ENCODE measurements around the gene TBX3.

The TBX3 gene

GRCh38 chr12:114678028-114678427, 5.9 kb downstream of the TBX3 start:
- TF ChIP-seq, protein P1, sequence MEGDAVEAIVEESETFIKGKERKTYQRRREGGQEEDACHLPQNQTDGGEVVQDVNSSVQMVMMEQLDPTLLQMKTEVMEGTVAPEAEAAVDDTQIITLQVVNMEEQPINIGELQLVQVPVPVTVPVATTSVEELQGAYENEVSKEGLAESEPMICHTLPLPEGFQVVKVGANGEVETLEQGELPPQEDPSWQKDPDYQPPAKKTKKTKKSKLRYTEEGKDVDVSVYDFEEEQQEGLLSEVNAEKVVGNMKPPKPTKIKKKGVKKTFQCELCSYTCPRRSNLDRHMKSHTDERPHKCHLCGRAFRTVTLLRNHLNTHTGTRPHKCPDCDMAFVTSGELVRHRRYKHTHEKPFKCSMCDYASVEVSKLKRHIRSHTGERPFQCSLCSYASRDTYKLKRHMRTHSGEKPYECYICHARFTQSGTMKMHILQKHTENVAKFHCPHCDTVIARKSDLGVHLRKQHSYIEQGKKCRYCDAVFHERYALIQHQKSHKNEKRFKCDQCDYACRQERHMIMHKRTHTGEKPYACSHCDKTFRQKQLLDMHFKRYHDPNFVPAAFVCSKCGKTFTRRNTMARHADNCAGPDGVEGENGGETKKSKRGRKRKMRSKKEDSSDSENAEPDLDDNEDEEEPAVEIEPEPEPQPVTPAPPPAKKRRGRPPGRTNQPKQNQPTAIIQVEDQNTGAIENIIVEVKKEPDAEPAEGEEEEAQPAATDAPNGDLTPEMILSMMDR (conservative IDR thresholded peaks at IDR 0.05; ENCODE audit: low read length): no peak
- no peak overlapping the region for H3K4me3 ChIP-seq (ENCODE audit: low read length)
- DNase-seq (ENCODE audit: low read depth): no peak

- H3K4me3 ChIP-seq (ENCODE audit: low read length): no peak overlapping the region
- no peak for DNase-seq (ENCODE audit: low read depth)
- TF ChIP-seq, protein P1 (conservative IDR thresholded peaks at IDR 0.05; ENCODE audit: low read length): no peak
Observed at GRCh38 chr12:114676142-114676741, 7.7 kb downstream of the TBX3 start.

GRCh38 chr12:114674251-114675047, 9.5 kb downstream of the TBX3 start:
- DNase-seq (ENCODE audit: low read depth): no peak
- H3K4me3 ChIP-seq (ENCODE audit: low read length): no peak overlapping the region
- TF ChIP-seq, protein P1 (conservative IDR thresholded peaks at IDR 0.05; ENCODE audit: low read length): no peak

DNA sequence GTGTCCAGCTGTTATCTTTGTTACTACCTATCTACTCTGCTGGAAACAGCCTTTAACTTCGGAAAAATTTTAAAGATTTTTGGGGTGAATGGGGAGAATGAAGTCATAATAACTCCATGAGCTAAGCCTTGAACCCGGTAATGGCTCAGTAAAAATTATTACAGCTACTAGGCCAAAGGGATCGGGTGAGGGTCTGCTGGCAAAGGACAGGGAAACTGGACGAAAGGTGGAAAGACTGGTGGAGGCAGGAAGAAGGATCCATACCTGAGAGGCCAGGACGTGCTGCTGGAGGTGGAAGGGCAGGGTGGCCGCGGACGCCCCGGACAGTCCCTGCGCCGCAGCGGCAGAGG, 10.1 kb downstream of the TBX3 start:
- no peak for DNase-seq (ENCODE audit: low read depth)
- TF ChIP-seq, protein P1 (conservative IDR thresholded peaks at IDR 0.05; ENCODE audit: low read length): no peak
- no peak overlapping the region for H3K4me3 ChIP-seq (ENCODE audit: low read length)

DNA sequence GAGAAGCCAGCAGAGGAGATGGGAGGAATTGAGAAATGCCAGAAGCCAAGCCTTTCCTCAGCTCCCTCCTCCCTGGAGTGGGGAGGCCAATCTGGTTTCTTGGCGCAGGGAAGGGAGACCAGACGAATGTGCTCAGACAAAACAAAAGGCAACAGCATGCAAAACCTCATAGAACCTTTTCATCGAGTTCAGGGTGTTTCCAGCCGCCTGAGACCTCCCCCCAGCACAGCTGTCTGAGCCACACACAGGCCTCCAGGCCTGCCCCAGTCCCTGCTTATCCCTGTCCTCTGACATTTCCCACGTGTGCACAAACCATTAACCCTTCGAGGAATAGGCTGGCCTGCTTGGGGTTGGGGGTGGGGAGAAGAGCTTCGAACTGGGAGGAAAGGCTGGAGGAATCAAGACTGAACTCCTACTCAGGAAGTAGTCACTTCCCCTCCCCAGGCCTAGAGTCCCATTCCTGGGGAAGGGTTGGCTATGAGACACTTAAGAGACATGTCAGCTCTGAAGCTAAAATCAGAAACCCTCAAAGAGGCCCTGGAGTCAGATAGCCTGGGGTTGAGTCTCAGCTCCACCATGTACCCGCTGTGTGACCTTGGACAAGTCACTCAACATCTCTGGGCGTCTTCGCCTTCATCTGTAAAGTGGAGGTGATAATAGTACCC, 10.7 kb downstream of the TBX3 start:
- DNase-seq (ENCODE audit: low read depth): peak; percentile 80
- TF ChIP-seq, protein P1 (conservative IDR thresholded peaks at IDR 0.05; ENCODE audit: low read length): no peak
- peak overlapping the region; percentile 26 for H3K4me3 ChIP-seq (ENCODE audit: low read length)

GRCh38 chr12:114672817-114673168, 11.2 kb downstream of the TBX3 start:
- no peak for DNase-seq (ENCODE audit: low read depth)
- peak overlapping the region; percentile 26 for H3K4me3 ChIP-seq (ENCODE audit: low read length)
- TF ChIP-seq, protein P1 (conservative IDR thresholded peaks at IDR 0.05; ENCODE audit: low read length): no peak

All from AG10803 (cell line).